Measurements from ENCODE around the gene REV1.

DNA sequence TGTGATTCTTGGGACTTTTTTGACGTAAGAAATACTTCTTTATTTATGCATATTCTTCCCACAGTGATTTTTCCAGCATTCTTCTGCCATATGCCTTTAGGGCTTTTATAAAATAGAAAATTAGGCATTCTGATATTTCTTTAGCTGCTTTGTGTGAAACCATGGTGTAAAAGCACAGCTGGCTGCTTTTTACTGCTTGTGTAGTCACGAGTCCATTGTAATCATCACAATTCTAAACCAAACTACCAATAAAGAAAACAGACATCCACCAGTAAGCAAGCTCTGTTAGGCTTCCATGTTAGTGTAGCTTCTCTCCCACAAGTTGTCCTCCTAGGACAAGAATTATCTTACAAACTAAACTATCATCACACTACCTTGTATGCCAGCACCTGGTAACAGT is 90.0 kb downstream of the REV1 start:
- TF ChIP-seq SIN3A (IDR thresholded peaks at IDR 0.05; ENCODE audit: borderline replicate concordance, insufficient read depth, low read length) (no peak), POLR2AphosphoS5 (IDR thresholded peaks at IDR 0.05; ENCODE audit: low read depth, low read length) (no peak)
